EL (cell line): ENCODE data around the gene GZMA.

Source experiments
- DNase-seq: peaks from one replicate; pipeline ENCODE4 v3.0.0-alpha.2; 2016

Gene GZMA

DNA sequence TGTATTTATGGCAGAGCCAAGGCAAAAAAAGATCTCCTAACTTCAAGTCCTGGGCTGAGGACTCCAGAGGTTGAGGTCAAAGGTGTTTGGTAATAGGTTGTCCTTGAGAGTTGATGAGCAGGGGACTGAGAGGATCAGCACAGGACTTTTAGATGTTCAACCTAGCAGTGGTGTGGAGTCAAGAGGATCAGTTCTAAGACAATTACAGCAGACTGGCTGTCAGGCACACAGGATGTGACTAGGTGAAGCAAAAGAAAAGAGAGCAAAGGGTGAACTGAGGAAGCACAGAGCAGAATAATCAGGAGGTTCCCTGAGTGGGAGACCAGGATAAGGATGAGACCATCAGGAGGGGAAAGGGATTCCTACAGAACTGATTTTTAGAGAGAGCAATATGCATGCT, 10.9 kb downstream of the GZMA start:
- no peak for DNase-seq

DNA sequence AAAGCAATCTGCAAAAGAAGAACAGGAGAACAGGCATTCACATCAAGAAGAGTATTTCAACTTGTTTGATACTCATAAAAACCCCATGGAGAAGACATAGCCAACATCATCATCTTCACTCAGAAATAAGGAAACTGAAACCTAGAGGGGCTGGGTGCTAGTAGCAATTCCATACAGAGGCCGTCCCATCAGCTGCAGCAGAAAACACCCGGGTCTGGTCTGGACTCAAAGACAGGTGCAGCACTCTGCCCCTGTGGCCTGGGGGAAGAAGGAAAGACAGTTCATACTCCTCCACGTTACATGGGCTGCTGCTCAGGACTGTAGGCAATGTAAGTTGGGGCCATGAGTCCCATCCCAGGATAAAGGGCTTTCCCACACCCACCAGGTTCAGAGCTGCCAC, 11.6 kb downstream of the GZMA start:
- DNase-seq = no peak

DNA sequence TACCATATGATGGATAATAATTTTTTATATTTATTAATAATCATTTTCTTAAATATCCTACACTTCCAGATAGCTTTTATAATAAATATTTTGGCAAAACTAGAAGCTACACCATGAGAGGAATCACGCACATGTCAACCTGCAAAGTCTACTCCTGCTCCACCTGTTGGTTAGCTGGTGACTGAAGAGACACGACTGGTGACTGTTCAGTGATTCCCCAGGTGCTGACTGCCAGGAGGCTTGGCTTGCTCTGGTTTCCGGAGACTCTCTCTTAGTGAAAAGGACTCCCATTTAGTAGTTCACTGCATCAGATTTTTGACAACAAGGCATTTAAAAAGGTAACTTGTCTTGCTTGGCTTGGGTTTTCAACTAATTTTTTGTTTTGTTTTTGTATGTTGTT, 20.9 kb downstream of the GZMA start:
- DNase-seq = no peak

DNA sequence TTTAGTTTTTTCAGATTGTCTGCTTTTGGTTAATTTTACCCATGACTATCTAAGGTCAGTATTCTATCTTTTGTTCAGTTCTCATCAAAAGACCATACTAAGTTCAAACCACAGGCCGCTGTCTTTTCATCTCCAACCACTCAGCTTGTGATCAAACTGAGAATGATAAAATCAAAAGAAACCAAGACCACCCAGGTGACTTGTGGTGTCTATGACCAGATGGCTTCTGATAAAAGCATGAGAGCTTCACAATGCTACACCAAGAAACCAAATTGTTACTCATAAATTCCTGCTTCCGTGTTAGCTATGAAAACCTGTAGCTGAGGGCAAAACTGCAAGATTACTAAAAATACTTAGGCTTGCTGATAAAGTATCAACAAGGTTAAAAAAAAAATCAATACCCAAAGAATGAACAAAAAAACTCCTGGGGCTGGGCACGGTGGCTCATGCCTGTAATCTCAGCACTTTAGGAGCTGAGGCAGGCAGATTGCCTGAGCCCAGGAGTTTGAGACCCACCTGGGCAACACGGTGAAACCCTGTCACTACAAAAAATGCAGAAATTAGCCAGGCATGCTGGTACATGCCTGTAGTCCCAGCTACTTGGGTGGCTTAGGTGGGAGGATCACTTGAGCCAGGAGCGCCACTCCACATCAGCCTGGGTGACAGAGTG, 31.7 kb downstream of the GZMA start:
- DNase-seq = no peak

DNA sequence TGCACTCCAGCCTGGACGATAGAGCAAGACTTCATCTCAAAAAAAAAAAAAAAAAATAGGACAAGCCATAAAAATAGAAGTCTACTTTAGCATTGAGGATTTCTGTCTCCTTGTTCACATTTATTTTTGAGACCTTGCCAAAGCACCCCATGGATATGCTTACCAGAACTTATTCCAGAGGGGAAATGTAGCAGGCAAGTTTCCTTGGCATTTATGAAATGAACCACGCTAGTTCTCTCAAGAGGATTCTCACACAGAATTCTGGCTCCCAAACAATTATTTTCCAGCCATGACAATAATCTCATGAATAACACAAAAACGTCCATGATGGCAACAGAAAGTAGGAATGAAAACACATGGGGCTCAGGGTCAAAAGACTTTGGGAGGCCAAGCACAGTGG, 34.1 kb downstream of the GZMA start:
- DNase-seq = no peak

DNA sequence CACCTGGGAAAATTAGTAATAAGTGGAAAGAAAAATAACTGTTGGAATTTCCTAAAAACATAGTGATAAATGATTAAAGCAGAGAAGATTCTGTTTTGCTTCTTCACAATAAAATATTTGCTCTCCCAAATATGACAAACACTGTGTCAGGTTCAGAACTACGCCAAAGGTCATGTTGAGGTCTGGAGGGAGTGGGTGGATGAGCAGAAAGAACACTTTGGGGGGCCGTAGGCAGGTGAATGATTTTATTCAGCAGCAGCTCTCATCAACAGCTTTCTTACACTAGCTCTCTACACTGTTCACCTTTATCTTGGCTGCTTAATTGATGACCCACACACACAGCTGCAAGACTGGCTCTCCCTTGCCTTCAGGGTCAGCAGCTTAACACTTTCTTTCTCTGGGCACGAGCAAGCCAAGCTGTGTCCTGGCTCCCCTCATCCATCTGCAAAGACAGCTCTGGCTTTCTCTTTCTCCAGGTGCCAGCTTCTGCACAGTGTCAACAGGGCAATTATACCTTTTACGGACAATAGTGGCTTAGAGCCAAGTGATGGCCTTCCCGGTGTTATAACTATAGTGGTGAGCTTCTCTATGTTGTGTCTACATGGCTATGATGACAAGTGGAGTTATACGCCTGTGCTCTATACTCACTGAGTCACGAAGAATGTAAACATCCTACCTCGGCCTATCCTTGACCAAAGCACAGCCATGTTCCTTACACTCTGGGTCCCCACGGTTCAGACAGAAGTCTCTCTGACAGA, 38.6 kb downstream of the GZMA start:
- DNase-seq = no peak

DNA sequence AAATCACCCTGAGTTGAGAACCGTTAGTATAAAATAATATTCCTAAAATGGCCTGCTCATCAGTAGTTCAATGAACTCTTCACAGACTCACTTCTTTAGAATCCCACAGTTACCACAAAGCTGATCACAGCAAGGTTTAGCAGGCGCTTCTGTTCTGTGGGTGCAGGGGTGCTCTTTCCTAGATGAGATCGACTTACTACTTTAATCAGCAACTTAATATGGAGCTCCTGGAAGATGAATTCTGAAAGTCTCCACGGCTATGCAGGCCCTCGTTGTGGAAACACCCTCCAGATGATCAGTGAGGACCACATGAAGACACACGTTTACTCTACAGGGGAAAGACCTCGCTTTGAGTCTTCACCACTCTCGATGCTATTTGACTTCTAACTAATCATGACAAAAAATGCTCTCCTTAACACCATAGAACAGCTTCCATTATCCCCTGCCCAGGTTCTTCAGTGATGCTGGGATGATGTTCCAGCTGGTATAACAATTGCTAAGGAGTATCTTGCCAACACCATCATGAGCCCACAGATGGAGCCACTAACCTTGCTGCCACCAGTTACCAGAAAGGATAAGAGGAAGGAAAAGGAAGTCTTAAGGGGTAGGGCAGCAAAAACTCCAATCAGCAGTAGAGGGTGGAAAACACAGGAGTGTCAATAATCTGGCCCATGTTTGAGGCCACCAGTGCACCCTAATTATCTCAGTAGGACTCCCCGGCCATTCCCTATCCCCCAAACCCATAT, 39.7 kb downstream of the GZMA start:
- DNase-seq = no peak

DNA sequence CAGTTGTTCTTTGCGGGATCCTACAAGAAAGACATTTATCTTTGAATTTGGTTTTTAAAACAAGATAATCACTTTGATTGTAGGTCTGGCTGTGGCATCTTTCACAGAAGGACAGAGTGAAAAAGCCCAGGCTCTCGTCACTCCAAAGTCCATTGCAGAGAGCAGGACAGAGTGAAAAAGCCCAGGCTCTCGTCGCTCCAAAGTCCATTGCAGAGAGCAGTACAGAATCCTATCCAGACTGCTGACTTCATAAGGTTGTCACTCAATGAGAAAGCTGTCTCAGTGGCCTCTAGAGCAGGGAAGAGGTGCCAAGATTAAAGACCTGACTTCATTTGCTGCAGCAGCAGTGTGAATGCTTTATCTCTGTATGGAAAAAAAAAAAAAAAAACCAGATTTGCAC, 41.2 kb downstream of the GZMA start:
- no peak for DNase-seq

DNA sequence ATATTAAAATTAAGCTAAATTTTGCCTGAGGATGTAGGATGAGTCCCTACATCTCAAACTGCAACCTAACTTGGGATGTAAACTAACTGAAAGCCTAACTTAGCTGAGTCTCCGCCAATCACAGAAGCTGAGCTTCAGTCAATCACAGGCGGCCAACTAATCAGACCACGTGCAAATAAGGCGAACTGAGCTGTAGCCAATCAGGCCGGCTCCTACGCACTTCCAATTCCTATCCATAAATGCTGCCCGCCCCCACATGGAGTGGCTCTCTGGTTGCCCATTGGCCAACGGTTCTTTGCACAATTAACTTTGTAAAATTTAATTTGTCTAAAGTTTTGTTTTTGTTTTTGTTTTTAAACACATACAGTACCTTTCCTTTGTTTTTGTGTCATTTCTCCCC, 43.6 kb downstream of the GZMA start:
- DNase-seq = no peak

DNA sequence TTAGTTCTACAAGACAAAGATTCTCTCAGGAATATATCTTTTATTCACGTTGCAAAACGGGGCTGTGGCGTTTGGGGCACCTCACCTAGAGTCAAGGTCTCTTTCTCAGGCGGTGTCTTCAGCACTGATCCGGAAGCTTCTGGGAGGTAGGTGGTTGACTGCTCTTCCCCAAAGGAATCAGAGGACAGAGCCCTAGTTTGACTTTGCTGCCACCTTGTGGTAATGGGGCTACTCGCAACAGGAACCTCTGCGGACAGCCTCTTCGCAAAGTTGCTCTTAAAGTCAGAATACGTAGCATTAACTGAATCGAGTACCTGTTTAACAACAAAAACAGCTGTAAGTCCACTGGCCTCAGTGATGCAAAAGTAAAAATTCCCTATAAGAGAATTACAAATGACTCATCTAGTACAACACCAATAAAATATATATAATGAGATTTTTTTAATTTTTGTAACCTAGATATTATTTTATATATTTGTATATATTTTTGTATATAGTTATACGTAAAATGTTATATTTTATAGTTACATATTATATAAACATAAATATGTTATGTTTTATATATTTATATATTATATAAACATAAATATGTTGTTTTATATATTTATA, 44.2 kb downstream of the GZMA start:
- DNase-seq = peak; percentile 86

DNA sequence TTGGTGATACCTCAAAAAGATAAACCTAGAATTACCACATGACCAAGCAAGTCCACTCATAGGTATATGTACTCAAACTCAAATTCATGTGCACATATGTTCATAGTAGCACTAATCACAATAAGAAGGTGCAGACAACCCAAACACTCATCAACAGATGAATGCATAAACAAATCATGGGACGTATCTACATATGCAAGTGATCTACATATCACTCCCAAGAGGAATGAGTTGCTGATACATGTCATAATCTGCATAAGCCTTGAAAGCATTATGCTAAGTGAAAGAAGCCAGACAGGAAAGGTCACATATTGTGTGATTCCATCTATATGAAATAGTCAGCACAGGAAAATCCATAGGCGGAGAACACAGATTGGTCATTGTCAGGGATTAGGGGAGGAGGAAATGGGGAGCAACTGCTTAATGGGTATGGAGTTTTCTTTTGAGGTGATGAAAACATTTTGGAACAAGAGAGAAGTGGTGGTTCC, 46.9 kb downstream of the GZMA start:
- no peak for DNase-seq

DNA sequence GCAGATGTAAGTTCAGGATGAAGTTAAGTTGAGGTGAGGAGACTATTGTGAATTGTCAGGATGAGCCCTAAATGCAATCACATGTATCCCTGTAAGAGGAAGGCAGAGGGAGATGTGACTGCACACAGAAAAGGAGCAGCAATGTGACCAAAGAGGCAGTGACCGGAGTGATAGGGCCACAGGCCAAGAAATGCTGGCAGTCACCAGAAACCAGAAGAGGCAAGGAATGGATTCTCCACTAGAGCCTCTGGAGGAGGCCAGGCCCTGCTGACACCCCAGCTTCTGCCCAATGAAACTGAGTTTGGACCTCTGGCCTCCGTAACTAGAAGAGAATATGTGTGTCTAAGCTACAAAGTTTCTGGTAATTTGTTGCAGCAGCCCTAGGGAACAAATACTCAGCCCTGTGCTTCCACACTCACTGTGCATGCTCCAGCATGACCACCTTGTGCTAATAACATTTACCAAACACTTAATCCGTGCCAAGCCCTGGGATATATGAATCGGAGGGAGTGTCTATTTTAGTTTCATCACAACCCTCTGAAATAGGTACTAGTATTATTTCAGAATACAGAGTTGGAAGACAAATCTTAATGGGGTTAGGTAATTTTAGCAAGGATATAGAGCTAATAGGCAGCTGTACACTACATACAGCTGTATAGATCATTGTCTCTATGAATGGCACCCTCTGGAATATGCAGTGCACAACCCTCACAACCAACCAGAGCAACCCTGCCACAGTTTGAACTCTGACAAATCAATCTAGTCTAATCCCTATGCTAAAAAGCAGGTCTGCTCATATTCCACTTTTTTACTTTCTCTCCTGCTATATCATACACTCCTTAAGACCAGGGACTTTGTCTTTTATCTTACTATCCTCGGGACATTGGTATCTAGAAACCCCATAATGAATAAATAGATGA, 49.7 kb downstream of the GZMA start:
- DNase-seq = peak; percentile 68

DNA sequence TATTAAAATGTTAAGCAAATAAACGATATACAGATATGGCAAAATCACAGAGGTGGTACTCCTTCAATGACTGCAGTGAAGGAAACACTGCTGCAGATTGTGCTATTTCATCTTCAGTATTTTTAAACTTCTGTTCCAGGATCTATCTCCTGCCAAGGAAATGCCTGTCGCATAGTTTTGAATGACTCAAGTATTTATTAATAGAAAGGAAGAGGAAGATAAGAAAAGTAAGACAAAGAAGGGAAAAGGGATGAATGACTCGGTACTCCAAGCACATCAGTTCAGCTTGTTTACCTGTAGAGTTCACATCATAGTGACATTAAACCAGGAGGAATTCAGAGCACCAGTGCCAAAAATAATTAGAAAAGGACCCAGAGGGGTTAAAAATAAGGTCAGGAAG, 52.4 kb downstream of the GZMA start:
- peak; percentile 67 for DNase-seq
